Activated CD8-positive, alpha-beta memory T cell treated with anti-CD3 and anti-CD28 coated beads for 48 hours (primary cell): ENCODE results near the gene BCL11B.
A peak's percentile ranks its signal among the peaks of the same experiment; 100 is the strongest.

ENCODE experiments used
- DNase-seq, 3 experiments: peaks; one replicate each; pipeline ENCODE4 v3.0.0-alpha.2; 2020; ENCODE audit warnings: low read depth in 2 of 3, low spot score in 2 of 3

BCL11B gene

GRCh38 chr14:99287269-99287942 lies 15.4 kb upstream of the BCL11B start:
- DNase-seq, result no peak

DNA sequence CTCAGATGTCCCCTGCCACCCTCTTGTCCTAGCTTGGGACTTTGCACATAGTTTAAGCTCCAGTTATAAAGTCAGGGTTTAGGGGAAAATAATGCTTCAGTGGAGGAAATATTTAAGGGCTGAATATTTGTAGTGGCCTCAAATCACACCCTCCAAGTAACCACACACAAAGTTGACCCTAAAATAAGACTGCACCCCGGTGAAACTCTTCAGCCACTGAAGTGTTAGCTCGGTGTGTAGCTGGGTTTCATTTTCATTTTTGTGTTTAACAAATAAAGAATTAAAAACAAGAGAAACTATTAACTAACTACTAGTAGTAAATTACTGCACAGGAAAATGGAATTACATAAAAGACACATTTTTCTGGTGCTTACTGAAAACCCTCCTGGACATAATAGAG lies 14.8 kb upstream of the BCL11B start:
- no peak for DNase-seq

DNA sequence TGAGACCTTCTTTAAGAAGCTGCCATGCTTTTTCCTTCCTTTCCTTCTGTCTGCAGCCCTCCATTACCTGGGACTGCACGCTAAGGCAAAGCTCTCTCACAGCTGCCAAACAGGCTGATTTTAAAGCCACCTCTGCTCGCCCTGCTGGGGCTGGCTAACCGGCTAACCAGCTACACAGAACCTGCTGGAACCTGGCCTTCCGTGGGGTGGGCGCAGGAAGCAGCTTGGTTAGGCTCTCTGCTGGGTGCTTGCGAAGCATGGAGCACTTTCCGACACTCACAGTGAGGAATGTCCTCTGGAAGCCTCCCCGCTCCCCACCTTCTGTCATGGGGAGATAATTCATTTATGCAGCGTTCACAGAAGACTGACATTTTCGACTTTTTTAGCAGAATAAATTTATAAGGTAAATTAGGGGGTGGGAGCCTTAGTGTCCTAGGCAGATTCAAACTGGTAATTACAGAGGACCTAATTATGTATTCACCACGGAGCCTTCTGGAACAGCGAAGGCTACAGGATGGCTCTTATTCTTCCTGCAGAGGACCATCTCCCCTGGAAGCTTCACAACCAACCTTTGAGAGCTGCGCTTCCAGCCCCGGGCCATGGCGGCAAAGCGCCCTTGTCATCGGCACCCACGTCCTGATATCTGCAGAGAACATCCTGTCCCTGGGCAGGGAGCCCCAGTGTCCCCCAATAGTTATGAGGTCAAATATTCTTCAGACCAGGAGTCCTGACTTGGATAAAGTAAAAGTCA lies 12.4 kb upstream of the BCL11B start:
- DNase-seq, result no peak

- DNase-seq, result no peak
These were observed 10.5 kb upstream of the BCL11B start for GRCh38 chr14:99282261-99283050.

DNA sequence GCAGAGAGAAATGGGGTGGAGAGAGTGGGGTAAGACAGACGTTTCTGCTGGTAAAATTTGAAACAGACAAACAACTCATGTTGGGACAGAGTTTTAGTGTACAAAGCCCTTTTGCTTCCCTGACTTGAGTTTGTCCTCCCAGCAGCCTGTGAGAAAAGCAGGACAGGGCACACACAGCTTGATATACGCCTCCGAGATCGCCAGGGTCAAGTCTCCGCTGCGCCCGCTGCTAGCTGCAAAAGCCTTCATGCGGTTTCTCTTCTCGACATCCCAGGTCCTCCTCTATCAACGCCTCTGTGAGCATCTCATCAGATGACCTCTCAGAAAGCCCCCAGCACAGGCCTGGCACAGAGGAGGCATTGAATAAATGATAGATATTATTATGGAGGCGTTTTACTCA lies 9.4 kb upstream of the BCL11B start:
- no peak for DNase-seq

GRCh38 chr14:99280852-99281251 lies 8.9 kb upstream of the BCL11B start:
- no peak for DNase-seq

DNA sequence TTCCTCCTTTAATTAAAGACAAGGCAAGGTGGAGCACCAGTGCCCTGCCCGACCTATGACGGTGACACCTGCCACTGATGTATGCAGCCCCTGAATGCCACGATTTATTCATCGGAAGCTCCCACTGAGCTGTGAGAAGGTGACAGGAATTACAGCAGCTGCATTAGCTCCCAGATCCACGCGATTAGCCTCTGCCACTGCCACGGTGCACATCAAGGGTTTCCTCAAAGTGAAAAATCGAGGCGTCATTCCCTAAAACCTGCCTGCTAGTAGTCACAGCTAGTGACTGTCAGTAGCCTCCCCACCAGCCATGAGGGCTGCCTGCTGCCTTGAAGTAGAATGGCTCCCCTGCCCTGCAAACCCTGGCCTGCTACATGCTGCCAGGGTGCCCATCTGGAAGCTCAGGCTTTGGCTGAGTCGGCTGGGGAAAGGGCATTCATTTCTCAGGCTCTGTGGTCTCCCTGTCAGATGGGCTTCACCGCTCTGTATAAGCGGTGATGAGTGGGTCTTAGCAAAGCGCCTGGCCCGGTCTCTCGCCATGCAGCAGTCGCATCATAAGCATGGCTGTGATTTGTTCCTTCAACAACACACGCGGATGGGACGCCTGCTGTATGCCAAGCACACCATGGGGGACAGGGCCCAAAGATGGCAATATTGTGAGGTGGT lies 8.2 kb upstream of the BCL11B start:
- no peak for DNase-seq

GRCh38 chr14:99278836-99279235 lies 6.8 kb upstream of the BCL11B start:
- DNase-seq, result no peak

DNA sequence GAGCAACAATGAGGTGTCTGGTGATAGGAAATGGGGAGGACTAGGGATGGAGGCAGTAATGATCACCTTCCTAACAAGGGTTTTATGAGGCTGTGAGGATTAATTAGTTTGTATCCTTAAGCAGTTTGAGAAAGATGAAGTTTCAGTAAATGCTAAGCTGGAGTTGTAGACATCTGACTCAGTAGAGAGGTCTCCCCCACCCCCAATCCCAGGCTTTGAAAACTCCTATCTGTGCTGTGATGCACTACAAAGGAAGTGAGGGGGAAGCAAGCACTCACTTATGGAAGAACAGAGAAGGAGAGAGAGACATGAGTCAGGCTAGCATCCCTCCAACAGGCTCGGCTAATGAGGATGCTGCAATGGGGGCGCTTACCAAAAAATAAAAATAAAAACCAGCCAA lies 5.5 kb upstream of the BCL11B start:
- DNase-seq, result no peak

DNA sequence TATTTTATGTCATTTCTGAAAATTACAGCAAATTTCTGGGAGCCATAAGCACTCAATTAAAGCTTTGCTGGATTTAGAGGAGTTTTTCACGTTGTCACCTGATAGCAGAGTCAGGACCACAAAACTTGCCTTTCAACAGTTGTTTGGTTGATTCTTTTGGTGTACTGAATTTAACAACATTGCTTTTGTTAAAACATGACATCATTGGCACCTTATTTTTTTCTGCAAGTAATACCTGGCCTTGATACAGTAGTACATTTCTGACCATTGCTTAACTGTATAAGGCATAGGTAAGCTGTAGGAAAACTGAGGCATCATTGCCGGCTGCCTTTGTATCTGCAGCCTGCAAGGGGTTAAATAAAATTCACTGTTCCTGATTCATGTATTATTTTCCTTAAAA lies 4.5 kb upstream of the BCL11B start:
- DNase-seq, result no peak

- DNase-seq, result no peak
These were observed 3.2 kb upstream of the BCL11B start for GRCh38 chr14:99275222-99275584.

GRCh38 chr14:99274346-99275221 lies 2.6 kb upstream of the BCL11B start:
- peak in 1 of 3 experiments; percentile 43 for DNase-seq

- peak in 1 of 3 experiments; percentile 47 for DNase-seq
These were observed 1.9 kb upstream of the BCL11B start for GRCh38 chr14:99273766-99274345.

DNA sequence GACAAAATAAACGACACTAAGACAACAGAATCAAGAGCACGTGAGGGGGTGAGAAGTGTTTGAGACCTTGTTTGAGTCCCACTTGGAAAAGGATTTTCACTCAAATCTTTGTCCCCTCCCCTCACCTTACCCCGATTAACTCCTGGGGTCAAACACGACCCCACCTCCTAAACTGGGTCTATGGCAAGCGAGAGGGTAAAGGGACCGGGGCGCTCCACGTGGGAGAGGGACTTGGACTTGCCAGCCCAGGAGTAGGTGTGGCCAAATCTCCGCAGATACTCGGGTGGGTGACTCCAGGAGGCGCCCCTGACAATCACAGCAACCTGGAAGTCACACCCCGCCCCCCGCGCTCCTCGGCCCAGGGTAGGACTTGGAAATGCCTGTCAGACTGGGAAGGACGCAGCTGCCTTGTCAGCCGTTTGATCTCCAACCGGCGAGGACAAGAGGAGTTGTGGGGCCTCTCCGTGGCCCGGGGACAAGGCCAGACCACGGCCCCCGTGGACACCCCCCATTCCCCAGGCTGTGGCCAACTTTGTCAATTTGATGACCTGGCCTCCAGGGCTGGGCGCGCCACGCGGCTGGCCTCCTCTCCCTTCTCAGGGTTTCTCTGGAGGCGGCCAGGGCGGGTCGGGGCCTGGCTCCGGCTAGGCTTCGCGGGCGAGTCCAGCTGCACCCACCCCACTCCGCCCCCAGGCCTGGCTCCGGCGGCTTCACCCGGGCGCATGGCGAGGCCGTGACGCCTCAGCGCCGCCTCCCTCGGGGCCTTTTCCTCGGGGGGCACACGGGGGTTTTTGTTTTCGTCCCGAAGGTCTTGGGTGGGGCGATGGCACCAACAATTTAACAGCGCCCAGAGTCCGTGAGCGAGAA lies 1.1 kb upstream of the BCL11B start:
- peak in 1 of 3 experiments; percentile 66 for DNase-seq

GRCh38 chr14:99272632-99272898 lies 568 bp upstream of the BCL11B start:
- no peak for DNase-seq

DNA sequence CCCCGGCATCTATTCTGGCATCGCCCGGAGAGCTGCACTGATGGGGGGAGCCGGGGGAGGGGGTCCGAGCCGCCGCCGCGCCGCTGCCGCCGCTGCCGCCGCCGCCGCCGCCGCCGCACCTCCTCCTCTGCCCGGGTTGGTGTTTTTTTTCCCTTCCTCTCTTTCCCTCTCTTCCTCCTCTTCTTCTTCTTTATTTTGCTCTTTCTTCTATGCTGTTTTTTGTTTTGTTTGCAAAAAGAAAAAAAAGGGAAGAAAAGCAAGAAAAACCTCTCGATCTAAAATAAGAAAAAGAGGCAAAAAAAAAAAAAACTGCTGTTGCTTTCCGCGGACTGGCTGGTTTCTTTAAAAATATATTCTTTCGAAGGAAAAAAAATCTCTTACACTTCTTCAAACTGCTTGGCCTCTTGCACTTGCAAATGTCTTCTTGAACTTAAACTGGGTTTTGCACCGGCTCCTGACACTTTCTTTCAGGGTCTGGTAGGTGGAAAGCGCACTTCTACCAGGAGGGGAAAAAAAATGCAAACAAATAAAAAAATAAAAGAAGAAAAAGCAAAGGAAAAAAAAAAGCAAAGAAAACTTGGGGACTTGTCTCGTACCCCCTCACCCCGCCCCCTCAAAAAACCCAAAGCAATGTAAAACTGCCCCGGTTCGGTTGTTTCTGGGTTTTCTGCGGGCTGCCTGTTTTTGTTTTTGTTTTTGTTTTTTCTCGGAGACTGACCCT lies 616 bp downstream of the BCL11B start:
- DNase-seq, result no peak

- peak in 1 of 3 experiments; percentile 30 for DNase-seq
These were observed 1.4 kb downstream of the BCL11B start for GRCh38 chr14:99270458-99271220.
